HG03025 (cell line): ENCODE measurements around the gene BCL2A1.
"Not testable (repeated sequence)": the region's sequence is repeated elsewhere in the genome, so short reads cannot be mapped to it uniquely, and the experiment has no call there.

ENCODE experiments used
- ATAC-seq: cut with Tn5 transposase; IDR thresholded peaks from one replicate; pipeline ENCODE4 v1.9.1; 2021; ENCODE audit warnings: mild to moderate bottlenecking, moderate library complexity; ENCODE audit not compliant: unreplicated experiment, low FRiP score

The BCL2A1 gene

GRCh38 chr15:79970624-79971434 is at the start of gene BCL2A1:
TSS of gene BCL2A1 (minus strand) at chr15:79971196. CDS start at chr15:79971119, 77 bp downstream.
- no peak for ATAC-seq

DNA sequence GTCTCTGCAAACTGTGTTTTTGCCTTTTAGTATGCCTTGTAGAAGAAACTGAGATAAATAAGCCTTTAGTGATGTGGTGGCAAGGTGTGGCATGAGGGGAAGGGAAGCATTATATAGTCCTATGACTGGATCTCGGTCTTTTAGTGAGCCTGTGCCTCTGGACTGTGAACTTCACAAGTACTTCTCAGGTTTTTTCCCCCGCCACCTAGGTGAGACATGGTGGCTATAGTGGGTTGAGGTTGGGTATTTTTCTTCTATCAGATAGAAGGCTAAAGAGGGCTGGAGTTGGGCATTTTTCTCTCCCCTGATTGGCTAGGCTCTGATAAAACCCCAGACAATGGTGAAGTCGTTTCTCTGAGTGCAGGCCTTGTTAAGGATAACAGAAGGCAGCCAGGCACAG is 49.7 kb upstream of the BCL2A1 start:
- ATAC-seq, result no peak

DNA sequence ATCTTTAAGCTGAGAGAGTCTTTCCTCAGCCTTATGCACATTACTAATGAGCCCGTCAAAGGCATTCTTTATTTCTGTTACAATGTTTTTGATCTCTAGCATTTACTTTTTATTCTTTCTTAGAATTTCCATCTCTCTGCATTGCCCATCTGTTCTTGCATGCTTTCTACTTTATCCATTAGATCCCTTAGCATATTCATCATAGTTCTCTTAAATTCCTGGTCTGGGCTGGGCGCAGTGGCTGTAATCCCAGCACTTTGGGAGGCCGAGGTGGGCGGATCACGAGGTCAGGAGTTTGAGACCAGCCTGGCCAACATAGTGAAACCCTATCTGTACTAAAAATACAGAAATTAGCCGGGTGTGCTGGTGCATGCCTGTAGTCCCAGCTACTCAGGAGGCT is 49.2 kb upstream of the BCL2A1 start:
- ATAC-seq, result not testable (repeated sequence)

DNA sequence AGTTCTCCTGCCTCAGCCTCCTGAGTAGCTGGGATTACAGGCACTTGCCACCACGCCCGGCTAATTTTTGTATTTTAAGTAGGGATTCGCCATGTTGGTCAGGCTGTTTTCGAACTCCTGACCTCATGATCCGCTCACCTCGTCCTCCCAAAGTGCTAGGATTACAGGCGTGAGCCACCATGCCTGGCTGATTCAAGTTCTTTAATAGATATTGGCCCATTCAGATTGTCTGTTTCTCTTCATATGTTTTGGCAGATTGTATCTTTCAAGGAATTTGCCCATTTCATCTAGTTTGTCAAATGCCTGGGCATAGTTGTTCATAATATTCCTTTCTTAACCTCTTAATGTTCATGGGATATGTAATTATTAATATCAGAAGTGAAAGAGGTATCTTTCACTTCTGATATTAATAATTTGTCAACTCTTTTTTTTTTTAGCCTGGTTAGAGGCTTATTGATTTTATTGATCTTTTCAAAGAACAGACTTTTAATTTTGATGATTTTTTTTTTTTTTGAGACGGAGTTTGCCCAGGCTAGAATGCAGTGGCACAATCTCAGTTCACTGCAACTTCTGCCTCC is 48.3 kb upstream of the BCL2A1 start:
- no peak for ATAC-seq

DNA sequence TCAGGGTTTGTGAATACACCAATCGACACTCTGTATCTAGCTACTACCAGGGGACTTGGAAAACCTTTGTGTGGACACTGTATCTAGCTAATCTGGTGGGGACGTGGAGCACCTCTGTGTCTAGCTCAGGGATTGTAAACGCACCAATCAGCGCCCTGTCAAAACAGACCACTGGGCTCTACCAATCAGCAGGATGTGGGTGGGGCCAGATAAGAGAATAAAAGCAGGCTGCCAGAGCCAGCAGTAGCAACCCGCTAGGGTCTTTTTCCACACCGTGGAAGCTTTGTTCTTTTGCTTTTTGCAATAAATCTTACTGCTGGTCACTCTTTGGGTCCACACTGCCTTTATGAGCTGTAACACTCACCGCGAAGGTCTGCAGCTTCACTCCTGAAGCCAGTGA is 46.1 kb upstream of the BCL2A1 start:
- ATAC-seq, result not testable (repeated sequence)

DNA sequence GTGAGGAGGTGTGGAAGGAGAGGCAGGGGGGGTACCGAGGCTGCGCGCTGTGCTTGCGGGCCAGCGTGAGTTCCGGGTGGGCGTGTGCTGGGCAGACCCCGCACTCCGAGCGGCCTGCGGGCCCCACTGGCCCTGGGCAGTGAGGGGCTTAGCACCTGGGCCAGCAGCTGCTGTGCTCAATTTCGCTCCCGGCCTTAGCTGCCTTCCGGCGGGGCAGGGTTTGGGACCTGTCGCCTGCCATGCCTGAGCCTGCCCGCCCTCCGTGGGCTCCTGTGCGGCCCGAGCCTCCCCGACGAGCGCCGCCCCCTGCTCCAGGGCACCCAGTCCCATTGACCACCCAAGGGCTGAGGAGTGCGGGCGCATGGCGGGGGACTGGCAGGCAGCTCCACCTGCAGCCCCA is 45.5 kb upstream of the BCL2A1 start:
- ATAC-seq, result not testable (repeated sequence)

DNA sequence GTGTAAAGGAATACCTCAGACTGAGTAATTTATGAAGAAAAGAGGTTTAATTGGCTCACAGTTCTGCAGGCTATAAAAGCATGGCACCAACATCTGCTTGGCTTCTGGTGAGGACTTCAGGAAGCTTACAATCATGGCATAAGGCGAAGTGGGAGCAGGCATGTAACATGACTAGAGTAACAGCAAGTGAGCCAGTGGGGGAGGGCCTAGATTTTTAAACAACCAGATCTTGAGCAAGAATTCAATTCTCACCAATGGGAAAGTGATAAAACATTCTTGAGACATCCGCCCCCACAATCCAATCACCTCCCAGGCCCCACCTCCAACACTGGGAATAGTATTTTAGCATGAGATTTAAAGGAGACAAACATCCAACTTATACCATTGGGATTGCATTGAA is 44.2 kb upstream of the BCL2A1 start:
- ATAC-seq, result no peak

DNA sequence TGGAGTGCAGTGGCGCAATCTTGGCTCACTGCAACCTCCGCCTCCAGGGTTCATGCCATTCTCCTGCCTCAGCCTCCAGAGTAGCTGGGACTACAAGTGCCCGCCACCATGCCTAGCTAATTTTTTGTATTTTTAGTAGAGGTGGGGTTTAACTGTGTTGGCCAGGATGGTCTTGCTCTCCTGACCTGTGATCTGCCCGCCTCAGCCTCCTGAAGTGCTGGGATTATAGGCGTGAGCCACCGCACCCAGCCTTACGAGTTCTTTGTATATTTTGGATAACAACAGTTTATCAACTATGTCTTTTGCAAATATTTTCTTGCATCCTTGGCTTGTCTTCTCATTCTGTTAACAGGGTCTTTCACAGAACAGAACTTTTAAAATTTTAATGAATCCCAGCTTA is 43.2 kb upstream of the BCL2A1 start:
- not testable (repeated sequence) for ATAC-seq

DNA sequence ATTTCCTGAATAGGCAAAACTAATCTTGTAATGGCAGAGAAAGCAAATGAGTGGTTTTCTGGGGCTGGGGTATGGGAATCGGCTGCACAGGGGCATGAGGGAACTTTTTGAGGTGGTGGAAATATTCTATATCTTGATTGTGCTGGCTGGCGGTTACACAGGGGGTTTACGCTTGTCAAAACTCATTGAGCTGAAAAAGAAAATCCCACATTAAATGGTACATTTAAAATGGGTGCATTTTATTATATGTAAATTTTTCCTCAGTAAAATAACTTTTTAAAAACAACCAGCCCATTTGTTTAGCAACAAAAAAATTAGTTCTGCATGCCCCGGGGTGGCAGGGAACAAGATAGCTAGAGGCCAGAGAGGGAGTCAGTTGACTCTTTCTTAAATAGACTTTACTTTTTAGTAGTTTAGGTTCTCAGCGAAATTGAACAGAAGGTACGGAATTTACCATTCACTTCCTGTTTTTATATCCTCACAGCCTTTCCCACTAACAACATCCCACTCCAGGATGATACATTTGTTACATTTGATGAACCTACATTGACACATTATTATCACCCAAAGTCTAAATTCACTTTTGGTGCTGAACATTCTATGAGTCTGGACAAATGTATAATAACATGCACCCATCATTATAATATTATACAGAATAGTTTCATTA is 41.2 kb upstream of the BCL2A1 start:
- no peak for ATAC-seq

- ATAC-seq, result no peak
These were observed 40.6 kb upstream of the BCL2A1 start for GRCh38 chr15:80011596-80011995.

GRCh38 chr15:80011041-80011523 is 40.1 kb upstream of the BCL2A1 start:
- ATAC-seq, result peak; percentile 41

GRCh38 chr15:80010131-80010673 is 39.2 kb upstream of the BCL2A1 start:
- no peak for ATAC-seq

GRCh38 chr15:80007532-80007931 is 36.5 kb upstream of the BCL2A1 start:
- ATAC-seq, result no peak

DNA sequence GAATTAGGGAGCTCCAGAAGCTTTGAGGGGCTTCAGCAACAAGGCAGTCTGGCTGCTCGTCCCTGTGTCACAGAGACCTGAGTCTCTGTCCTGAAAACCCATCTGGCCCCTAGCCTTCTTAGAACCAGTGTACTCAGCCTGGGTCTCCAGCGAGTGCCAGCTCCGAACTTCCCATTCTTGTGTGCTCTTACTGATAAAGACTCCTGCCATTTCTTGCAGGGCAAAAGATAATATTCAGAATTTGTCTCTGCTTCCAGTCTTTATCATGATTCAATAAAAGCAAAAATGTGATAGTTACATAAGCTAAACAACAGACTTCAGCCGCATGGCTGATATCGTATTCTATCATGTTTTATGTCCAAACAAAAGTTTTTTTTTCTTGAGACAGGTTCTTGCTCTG is 36.0 kb upstream of the BCL2A1 start:
- ATAC-seq, result no peak

GRCh38 chr15:80003934-80004472 is 33.0 kb upstream of the BCL2A1 start:
- ATAC-seq, result no peak

- no peak for ATAC-seq
These were observed 32.2 kb upstream of the BCL2A1 start for GRCh38 chr15:80003171-80003570.

DNA sequence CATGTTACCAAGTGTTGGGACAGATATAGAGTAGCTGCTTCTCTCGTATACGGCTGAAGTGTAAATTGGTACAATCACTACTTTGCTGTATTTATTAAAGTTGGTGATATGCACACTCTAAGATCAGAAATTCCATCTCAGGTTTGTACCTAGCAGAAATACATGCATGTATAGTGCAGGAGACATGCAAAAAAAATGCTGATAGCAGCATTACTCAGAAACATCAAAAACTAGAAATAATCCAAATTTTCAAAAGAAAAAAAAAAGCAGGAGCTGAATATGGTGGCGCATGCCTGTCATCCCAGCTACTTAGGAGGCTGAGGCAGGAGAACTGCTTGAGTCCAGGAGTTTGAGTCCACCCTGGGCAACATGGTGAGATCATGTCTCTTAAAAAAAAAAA is 31.3 kb upstream of the BCL2A1 start:
- ATAC-seq, result no peak

- no peak for ATAC-seq
These were observed 23.6 kb upstream of the BCL2A1 start for GRCh38 chr15:79994615-79995014.

DNA sequence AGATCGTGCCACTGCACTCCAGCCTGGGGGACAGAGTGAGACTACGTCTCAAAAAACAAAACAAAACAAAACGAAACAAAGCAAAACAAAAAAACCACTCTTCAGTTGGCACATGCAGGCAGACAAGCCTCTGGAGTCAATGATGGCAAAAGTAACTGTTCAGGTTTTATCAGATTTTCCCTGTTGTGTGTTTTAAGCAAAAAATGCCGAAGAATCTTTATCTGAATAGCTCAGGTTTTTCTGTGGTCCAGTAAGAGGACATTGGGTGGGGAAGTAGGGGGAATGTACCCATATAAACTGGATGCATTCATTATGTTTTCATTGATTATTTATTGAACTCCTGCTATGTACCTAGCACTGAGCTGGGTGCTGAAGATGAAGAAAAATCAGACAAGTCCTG is 20.8 kb upstream of the BCL2A1 start:
- ATAC-seq, result no peak

GRCh38 chr15:79990997-79991334 is 20.0 kb upstream of the BCL2A1 start:
- no peak for ATAC-seq
